CD4-positive, alpha-beta T cell (primary cell): ENCODE measurements around the gene CNKSR3. TPM values are rescaled to one million over a fixed set of nuclear protein-coding genes. Genes with fewer than 3 reads are reported as not detected.

ENCODE experiments used
- ATAC-seq: fragments of 200-7000 bp; cut with Tn5 transposase; one replicate; pipeline ENCODE4 v1.10.0; 2022; ENCODE audit warnings: mild to moderate bottlenecking; ENCODE audit not compliant: poor library complexity
- CTCF ChIA-PET: fragments of 350-600 bp; sonication (Branson Sonifier 250); formaldehyde crosslinking; loops from one replicate; lab custom pipeline; 2021; ENCODE audit warnings: antibody characterized with exemption, inconsistent platforms; lab: Charles Lee
- POLR2A ChIA-PET: fragments of 350-600 bp; sonication (Branson Sonifier 250); formaldehyde crosslinking; loops from one replicate; lab custom pipeline; 2021; ENCODE audit warnings: antibody characterized with exemption, inconsistent platforms; lab: Charles Lee
- DNase-seq, 14 experiments: peaks; one replicate each; pipeline ENCODE4 v3.0.0-alpha.2; 2013 to 2020; ENCODE audit warnings: mixed read lengths in 2 of 14
- H3K27ac ChIP-seq, 2 donors: one replicate each; pipeline versions ENCODE4 v1.5.1 to v1.7.0; 2013; ENCODE audit warnings: low read length in 2 of 2, low read depth in 1 of 2, mild to moderate bottlenecking in 1 of 2
- H3K27me3 ChIP-seq, 2 experiments: 1 replicate in 1 of 2; 2 replicates in 1 of 2; pipeline versions ENCODE4 v1.6.1 to v1.7.0; 2013; ENCODE audit warnings: low read length in 2 of 2, control low read depth in 1 of 2, mild to moderate bottlenecking in 1 of 2, moderate library complexity in 1 of 2; ENCODE audit not compliant: insufficient read depth in 2 of 2, control insufficient read depth in 1 of 2
- H3K36me3 ChIP-seq: one replicate; pipeline ENCODE4 v1.6.1; 2013; ENCODE audit warnings: low read length, control low read depth; ENCODE audit not compliant: insufficient read depth
- H3K4me1 ChIP-seq: one replicate; pipeline ENCODE4 v1.6.1; 2013; ENCODE audit warnings: low read length, control low read depth; ENCODE audit not compliant: insufficient read depth
- H3K4me3 ChIP-seq: one replicate; pipeline ENCODE4 v1.5.1; 2013; ENCODE audit warnings: mild to moderate bottlenecking, low read length, moderate library complexity
- H3K9me3 ChIP-seq, 2 experiments: 1 replicate in 1 of 2; 2 replicates in 1 of 2; pipeline versions ENCODE4 v1.6.1 to v1.7.0; 2013; ENCODE audit warnings: low read length in 2 of 2, mild to moderate bottlenecking in 2 of 2, control low read depth in 1 of 2, moderate library complexity in 1 of 2; ENCODE audit not compliant: control insufficient read depth in 1 of 2, insufficient read depth in 1 of 2
- H3K27ac Mint-ChIP-seq: one replicate; pipeline ENCODE4 v1.8.0; 2020; ENCODE audit warnings: mixed read lengths
- H3K27me3 Mint-ChIP-seq: one replicate; pipeline ENCODE4 v1.8.0; 2021; ENCODE audit warnings: mixed read lengths
- H3K36me3 Mint-ChIP-seq: one replicate; pipeline ENCODE4 v1.8.0; 2021; ENCODE audit warnings: low read depth, mixed read lengths
- H3K4me1 Mint-ChIP-seq: one replicate; pipeline ENCODE4 v1.8.0; 2021; ENCODE audit warnings: low read depth, mixed read lengths
- H3K4me3 Mint-ChIP-seq: one replicate; pipeline ENCODE4 v1.8.0; 2020; ENCODE audit warnings: mild to moderate bottlenecking, mixed read lengths
- H3K9me3 Mint-ChIP-seq: one replicate; pipeline ENCODE4 v1.8.0; 2020; ENCODE audit warnings: mixed read lengths
- intact Hi-C, 2 experiments: fragments of 100-400 bp; cut with DNase I in 1 of 2; cut with micrococcal nuclease in 1 of 2; formaldehyde crosslinking; loops; one replicate each; pipeline versions ENCODE4 v1.15.1 to v1.9.0; 2023 to 2025; cut with DNase I, micrococcal nuclease
- total RNA-seq, 174 experiments: library from RNA in 2 of 174; stranded (reverse) in 2 of 174; gene quantifications; one replicate each; pipeline ENCODE4 v1.2.3 and lab custom pipeline; 2021 to 2026
- TF ChIP-seq, protein P1 (sequence below): fragments of 200-600 bp; IDR thresholded peaks from one replicate; pipeline ENCODE4 v1.8.0; 2022; ENCODE audit warnings: antibody characterized with exemption, mild to moderate bottlenecking

CNKSR3 gene
- total RNA-seq, 2 experiments from 2014 or later: 0.14 TPM; not detected in 1

DNA sequence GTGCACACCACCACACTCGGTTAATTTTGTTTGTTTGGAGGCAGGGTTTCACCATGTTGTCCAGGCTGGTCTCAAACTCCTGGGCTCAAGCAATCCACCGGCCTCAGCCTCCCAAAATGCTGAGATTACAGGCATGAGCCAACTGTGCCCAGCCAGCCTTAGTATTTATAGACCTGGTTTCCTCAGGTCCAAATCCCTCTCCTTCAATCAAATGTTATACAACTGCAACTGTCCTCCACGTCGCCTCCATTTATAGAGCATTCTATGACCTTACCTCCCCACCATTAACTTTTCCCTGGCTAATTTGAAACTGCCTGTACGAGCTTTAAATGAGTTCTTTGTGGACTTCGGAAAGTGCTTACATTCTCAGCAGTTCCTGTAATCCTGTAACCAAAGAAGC, 114.6 kb downstream of the CNKSR3 start:
- Mint-ChIP-seq H3K9me3 (no peaks in the 10 kb centered on the region), H3K4me1 (no peaks in the 10 kb centered on the region), H3K4me3 (no peak overlapping the region), H3K27me3 (peaks cover 4% of the 10 kb centered on the region), H3K27ac (no peak overlapping the region), H3K36me3 (no peaks in the 10 kb centered on the region)
- ATAC-seq (no peak), DNase-seq (no peak)
- POLR2A ChIA-PET: no interaction called here
- Histone ChIP-seq H3K9me3 (peaks cover 0 to 5% of the 10 kb centered on the region in 2 experiments), H3K27ac (no peak overlapping the region), H3K36me3 (no peaks in the 10 kb centered on the region), H3K4me1 (no peaks in the 10 kb centered on the region), H3K4me3 (no peak overlapping the region), H3K27me3 (no peaks in the 10 kb centered on the region)
- CTCF ChIA-PET: no interaction called here
- intact Hi-C loops: no loop called here
- TF ChIP-seq, protein P1, sequence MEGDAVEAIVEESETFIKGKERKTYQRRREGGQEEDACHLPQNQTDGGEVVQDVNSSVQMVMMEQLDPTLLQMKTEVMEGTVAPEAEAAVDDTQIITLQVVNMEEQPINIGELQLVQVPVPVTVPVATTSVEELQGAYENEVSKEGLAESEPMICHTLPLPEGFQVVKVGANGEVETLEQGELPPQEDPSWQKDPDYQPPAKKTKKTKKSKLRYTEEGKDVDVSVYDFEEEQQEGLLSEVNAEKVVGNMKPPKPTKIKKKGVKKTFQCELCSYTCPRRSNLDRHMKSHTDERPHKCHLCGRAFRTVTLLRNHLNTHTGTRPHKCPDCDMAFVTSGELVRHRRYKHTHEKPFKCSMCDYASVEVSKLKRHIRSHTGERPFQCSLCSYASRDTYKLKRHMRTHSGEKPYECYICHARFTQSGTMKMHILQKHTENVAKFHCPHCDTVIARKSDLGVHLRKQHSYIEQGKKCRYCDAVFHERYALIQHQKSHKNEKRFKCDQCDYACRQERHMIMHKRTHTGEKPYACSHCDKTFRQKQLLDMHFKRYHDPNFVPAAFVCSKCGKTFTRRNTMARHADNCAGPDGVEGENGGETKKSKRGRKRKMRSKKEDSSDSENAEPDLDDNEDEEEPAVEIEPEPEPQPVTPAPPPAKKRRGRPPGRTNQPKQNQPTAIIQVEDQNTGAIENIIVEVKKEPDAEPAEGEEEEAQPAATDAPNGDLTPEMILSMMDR: no peak

DNA sequence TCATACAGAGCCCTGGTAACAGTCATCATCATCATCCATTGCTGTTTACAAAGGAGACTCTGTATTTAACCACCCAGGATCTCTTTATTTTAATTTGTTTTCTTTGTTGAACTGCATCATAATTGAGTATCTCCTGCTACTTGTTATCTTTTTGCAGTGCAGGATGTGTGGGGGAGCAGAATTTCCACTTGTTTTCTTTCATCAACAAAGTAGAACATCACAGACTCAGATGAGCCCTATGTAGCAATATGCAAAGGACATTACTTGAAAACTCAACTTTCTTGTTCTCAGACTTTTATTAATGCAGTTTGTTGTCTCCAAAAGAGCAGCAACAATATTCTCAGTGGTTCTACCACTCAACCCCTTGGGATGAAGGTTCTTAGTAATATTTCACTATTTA, 115.2 kb downstream of the CNKSR3 start:
- no peaks in the 10 kb centered on the region for H3K4me1 Mint-ChIP-seq

DNA sequence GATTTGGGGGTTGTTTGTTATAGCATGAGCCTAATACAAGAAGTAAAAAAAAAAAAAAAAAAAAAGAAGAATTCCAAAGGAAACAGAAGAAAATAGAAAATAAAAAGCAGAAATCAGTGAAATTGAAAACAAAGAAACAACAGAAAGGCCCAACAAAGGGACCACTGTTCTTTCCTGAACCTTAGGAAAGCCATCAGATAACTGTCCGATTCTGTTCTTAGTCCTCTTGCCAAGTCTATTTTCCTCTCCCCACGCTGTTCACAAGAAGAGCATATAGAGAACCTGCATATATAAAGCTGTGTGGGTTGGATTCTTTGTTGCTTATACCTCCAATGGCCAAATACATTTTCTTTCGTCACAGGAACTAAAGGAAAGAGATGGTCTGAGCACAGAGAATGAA, 115.9 kb downstream of the CNKSR3 start:
- DNase-seq (no peak), ATAC-seq (no peak)
- Mint-ChIP-seq H3K9me3 (no peaks in the 10 kb centered on the region), H3K36me3 (no peaks in the 10 kb centered on the region), H3K27me3 (peaks cover 4% of the 10 kb centered on the region), H3K4me1 (no peaks in the 10 kb centered on the region), H3K4me3 (no peak overlapping the region), H3K27ac (no peak overlapping the region)
- peaks cover 0 to 6% of the 10 kb centered on the region in 2 experiments for H3K9me3 ChIP-seq
- POLR2A ChIA-PET: no interaction called here
- H3K27ac ChIP-seq: no peak overlapping the region
- no peaks in the 10 kb centered on the region for H3K36me3 ChIP-seq
- intact Hi-C loops: no loop called here
- H3K27me3 ChIP-seq: no peaks in the 10 kb centered on the region
- H3K4me1 ChIP-seq: no peaks in the 10 kb centered on the region
- CTCF ChIA-PET: no interaction called here
- no peak overlapping the region for H3K4me3 ChIP-seq
- TF ChIP-seq, protein P1: no peak

More for the DNA sequence above, 115.2 kb downstream of the CNKSR3 start:
- intact Hi-C loops: no loop called here
- no peak overlapping the region for H3K27ac ChIP-seq
- no peaks in the 10 kb centered on the region for H3K36me3 ChIP-seq
- H3K9me3 Mint-ChIP-seq: no peaks in the 10 kb centered on the region
- no peak overlapping the region for H3K4me3 Mint-ChIP-seq
- peaks cover 4% of the 10 kb centered on the region for H3K27me3 Mint-ChIP-seq
- no peak for ATAC-seq
- ChIA-PET POLR2A (no interaction called here), CTCF (no interaction called here)
- no peak overlapping the region for H3K27ac Mint-ChIP-seq
- H3K36me3 Mint-ChIP-seq: no peaks in the 10 kb centered on the region
- no peaks in the 10 kb centered on the region for H3K27me3 ChIP-seq
- H3K9me3 ChIP-seq: peaks cover 0 to 6% of the 10 kb centered on the region in 2 experiments
- H3K4me1 ChIP-seq: no peaks in the 10 kb centered on the region
- DNase-seq: no peak
- TF ChIP-seq, protein P1: no peak
- H3K4me3 ChIP-seq: no peak overlapping the region
